Activated naive CD4-positive, alpha-beta T cell treated with anti-CD3 and anti-CD28 coated beads for 36 hours (primary cell): ENCODE measurements around the gene TMEM191C. TPM values are rescaled to one million over a fixed set of nuclear protein-coding genes. Genes with fewer than 3 reads are reported as not detected.
A peak's percentile ranks its signal among the peaks of the same experiment; 100 is the strongest.
"Not testable (repeated sequence)": the region's sequence is repeated elsewhere in the genome, so short reads cannot be mapped to it uniquely, and the experiment has no call there.

Source experiments
- CTCF ChIA-PET: fragments of 350-600 bp; sonication (Branson Sonifier 250); formaldehyde crosslinking; loops from one replicate; lab custom pipeline; 2021; ENCODE audit warnings: antibody characterized with exemption; lab: Charles Lee
- DNase-seq: peaks from one replicate; pipeline ENCODE4 v3.0.0-alpha.2; 2020
- H3K27ac Mint-ChIP-seq: one replicate; pipeline ENCODE4 v1.8.0; 2021; ENCODE audit warnings: mild to moderate bottlenecking, mixed read lengths
- H3K27me3 Mint-ChIP-seq: one replicate; pipeline ENCODE4 v1.8.0; 2021; ENCODE audit warnings: low read depth, mixed read lengths
- H3K36me3 Mint-ChIP-seq: one replicate; pipeline ENCODE4 v1.8.0; 2021; ENCODE audit warnings: low read depth, mixed read lengths
- H3K4me1 Mint-ChIP-seq: one replicate; pipeline ENCODE4 v1.8.0; 2021; ENCODE audit warnings: low read depth, mixed read lengths
- H3K4me3 Mint-ChIP-seq: one replicate; pipeline ENCODE4 v1.8.0; 2021; ENCODE audit warnings: mild to moderate bottlenecking, moderate library complexity, mixed read lengths
- H3K9me3 Mint-ChIP-seq: one replicate; pipeline ENCODE4 v1.8.0; 2021; ENCODE audit warnings: mixed read lengths
- intact Hi-C: fragments of 100-400 bp; cut with micrococcal nuclease; formaldehyde crosslinking; loops from one replicate; pipeline ENCODE4 v1.15.1; 2023
- total RNA-seq, 2 experiments: library from RNA; stranded (reverse); gene quantifications; one replicate each; pipeline ENCODE4 v1.2.3, GENCODE V29; 2021

TMEM191C gene
- total RNA-seq, 2 experiments from 2014 or later, result 0.22 TPM; not detected in 1

GRCh38 chr22:21449531-21450319, 17.5 kb upstream of the TMEM191C start:
- Mint-ChIP-seq H3K27ac (no peak overlapping the region), H3K4me3 (no peak overlapping the region), H3K4me1 (no peaks in the 10 kb centered on the region), H3K9me3 (no peaks in the 10 kb centered on the region), H3K27me3 (no peaks in the 10 kb centered on the region), H3K36me3 (peaks cover 2% of the 10 kb centered on the region)
- intact Hi-C loops, result no loop called here
- CTCF ChIA-PET, result no interaction called here
- no peak for DNase-seq

- intact Hi-C loops, result no loop called here
- peaks cover 2% of the 10 kb centered on the region for H3K36me3 Mint-ChIP-seq
- no peak for DNase-seq
- H3K27ac Mint-ChIP-seq, result no peak overlapping the region
- no peaks in the 10 kb centered on the region for H3K4me1 Mint-ChIP-seq
- H3K27me3 Mint-ChIP-seq, result no peaks in the 10 kb centered on the region
- H3K9me3 Mint-ChIP-seq, result no peaks in the 10 kb centered on the region
- CTCF ChIA-PET, result no interaction called here
- no peak overlapping the region for H3K4me3 Mint-ChIP-seq
Observed at GRCh38 chr22:21450320-21450831, 16.8 kb upstream of the TMEM191C start.

GRCh38 chr22:21450858-21451353, 16.3 kb upstream of the TMEM191C start:
- no peak overlapping the region for H3K4me3 Mint-ChIP-seq
- no peaks in the 10 kb centered on the region for H3K4me1 Mint-ChIP-seq
- CTCF ChIA-PET, result no interaction called here
- no peaks in the 10 kb centered on the region for H3K27me3 Mint-ChIP-seq
- intact Hi-C loops, result no loop called here
- H3K36me3 Mint-ChIP-seq, result peaks cover under 1% of the 10 kb centered on the region
- no peak overlapping the region for H3K27ac Mint-ChIP-seq
- H3K9me3 Mint-ChIP-seq, result no peaks in the 10 kb centered on the region
- DNase-seq, result no peak

- intact Hi-C loops, result no loop called here
- Mint-ChIP-seq H3K27ac (no peak overlapping the region), H3K4me1 (no peaks in the 10 kb centered on the region), H3K4me3 (no peak overlapping the region), H3K9me3 (no peaks in the 10 kb centered on the region), H3K36me3 (no peaks in the 10 kb centered on the region), H3K27me3 (no peaks in the 10 kb centered on the region)
- DNase-seq, result no peak
- CTCF ChIA-PET, result no interaction called here
Observed at GRCh38 chr22:21451545-21452520, 15.4 kb upstream of the TMEM191C start.

- DNase-seq, H3K4me1 Mint-ChIP-seq, CTCF ChIA-PET, H3K36me3 Mint-ChIP-seq, H3K27me3 Mint-ChIP-seq, H3K27ac Mint-ChIP-seq, H3K4me3 Mint-ChIP-seq, intact Hi-C loops, H3K9me3 Mint-ChIP-seq: not testable (repeated sequence)
Observed at GRCh38 chr22:21452666-21453065, 14.5 kb upstream of the TMEM191C start.

GRCh38 chr22:21454998-21455333, 12.2 kb upstream of the TMEM191C start:
- CTCF ChIA-PET, H3K27me3 Mint-ChIP-seq, H3K9me3 Mint-ChIP-seq, H3K4me3 Mint-ChIP-seq, H3K27ac Mint-ChIP-seq, intact Hi-C loops, H3K36me3 Mint-ChIP-seq, DNase-seq, H3K4me1 Mint-ChIP-seq: not testable (repeated sequence)

GRCh38 chr22:21455334-21456089, 11.7 kb upstream of the TMEM191C start:
- Mint-ChIP-seq H3K9me3 (no peaks in the 10 kb centered on the region), H3K27me3 (no peaks in the 10 kb centered on the region), H3K27ac (no peak overlapping the region), H3K36me3 (no peaks in the 10 kb centered on the region), H3K4me3 (no peak overlapping the region), H3K4me1 (no peaks in the 10 kb centered on the region)
- CTCF ChIA-PET, result no interaction called here
- intact Hi-C loops, result no loop called here
- no peak for DNase-seq

- Mint-ChIP-seq H3K36me3 (no peaks in the 10 kb centered on the region), H3K27ac (no peak overlapping the region), H3K27me3 (no peaks in the 10 kb centered on the region), H3K9me3 (no peaks in the 10 kb centered on the region), H3K4me1 (no peaks in the 10 kb centered on the region), H3K4me3 (no peak overlapping the region)
- CTCF ChIA-PET, result no interaction called here
- intact Hi-C loops, result no loop called here
- DNase-seq, result no peak
Observed at GRCh38 chr22:21457023-21457787, 10.0 kb upstream of the TMEM191C start.

GRCh38 chr22:21462672-21463071, 4.5 kb upstream of the TMEM191C start:
- H3K9me3 Mint-ChIP-seq, H3K4me1 Mint-ChIP-seq, H3K4me3 Mint-ChIP-seq, DNase-seq, H3K36me3 Mint-ChIP-seq, CTCF ChIA-PET, H3K27me3 Mint-ChIP-seq, intact Hi-C loops, H3K27ac Mint-ChIP-seq: not testable (repeated sequence)

- Mint-ChIP-seq H3K27ac (peak overlapping the region; percentile 74), H3K4me3 (peak overlapping the region; percentile 81)
- CTCF ChIA-PET, H3K36me3 Mint-ChIP-seq, intact Hi-C loops, H3K27me3 Mint-ChIP-seq, H3K9me3 Mint-ChIP-seq, H3K4me1 Mint-ChIP-seq: not testable (repeated sequence)
- DNase-seq, result peak; percentile 93
Observed at GRCh38 chr22:21468194-21469096, 1.3 kb downstream of the TMEM191C start.
